Endothelial cell of umbilical vein (primary cell): ENCODE results near the gene SLC35F5. TPM values are rescaled to one million over a fixed set of nuclear protein-coding genes. Genes with fewer than 3 reads are reported as not detected.

Experiments used
- BruUV-seq: library from RNA; stranded (reverse); fragments of 400-500 nt; replicated peaks from 2 replicates; lab custom pipeline; 2021; lab: Mats Ljungman, UMichigan
- CTCF ChIA-PET: fragments of 300-600, 350-600 bp; sonication (Branson Sonifier 250); formaldehyde crosslinking; loops from one replicate; lab custom pipeline; 2021; ENCODE audit warnings: antibody characterized with exemption, inconsistent platforms; lab: Charles Lee
- POLR2A ChIA-PET: fragments of 300-600, 350-600 bp; sonication (Branson Sonifier 250); formaldehyde crosslinking; loops from one replicate; lab custom pipeline; 2021; ENCODE audit warnings: antibody characterized with exemption, inconsistent platforms; lab: Charles Lee
- DNase-seq: peaks from one replicate; pipeline ENCODE4 v3.0.0-alpha.2; 2011; ENCODE audit warnings: low read depth, low spot score
- FAIRE-seq: peaks from 2 replicates; lab custom pipeline; 2011; peaks lifted over from hg19 to GRCh38; lab: Jason Lieb, UNC
- H2AFZ ChIP-seq: 2 replicates; pipeline ENCODE4 v1.6.0; 2012; ENCODE audit warnings: low read depth, low read length, control low read depth, inconsistent platforms
- H3K27ac ChIP-seq: 2 replicates; pipeline ENCODE4 v1.5.1; 2011; ENCODE audit warnings: low read depth, mild to moderate bottlenecking, control low read depth, low read length, moderate library complexity; ENCODE audit not compliant: insufficient read depth
- H3K27me3 ChIP-seq, 2 experiments: 2 replicates each; pipeline versions ENCODE4 v1.6.0 to v1.6.1; 2011; ENCODE audit warnings: low read length in 2 of 2, mixed read lengths in 1 of 2; ENCODE audit not compliant: control insufficient read depth in 2 of 2, insufficient read depth in 2 of 2
- H3K36me3 ChIP-seq, 2 experiments: 2 replicates in 1 of 2; 3 replicates in 1 of 2; pipeline ENCODE4 v1.5.1; 2011; ENCODE audit warnings: low read length in 2 of 2, mild to moderate bottlenecking in 1 of 2, moderate library complexity in 1 of 2; ENCODE audit not compliant: control insufficient read depth in 2 of 2, insufficient read depth in 2 of 2; ENCODE audit errors: extremely low read depth in 1 of 2
- H3K4me1 ChIP-seq: 3 replicates; pipeline ENCODE4 v1.5.1; 2011; ENCODE audit warnings: mild to moderate bottlenecking, low read length; ENCODE audit not compliant: control insufficient read depth, insufficient read depth; ENCODE audit errors: extremely low read depth
- H3K4me2 ChIP-seq: 2 replicates; pipeline ENCODE4 v1.6.1; 2011; ENCODE audit warnings: low read length, control low read depth, mixed read lengths; ENCODE audit not compliant: insufficient read depth
- H3K4me3 ChIP-seq, 3 experiments: fragments of 200-600 bp in 1 of 3; sonication (generic), shearing (Covaris generic) in 1 of 3; replicated peaks in 1 of 3; 2 replicates each; pipeline ENCODE4 v1.5.1; 2011 to 2016; ENCODE audit warnings: control low read depth in 3 of 3, low read length in 3 of 3, mild to moderate bottlenecking in 2 of 3, inconsistent platforms in 1 of 3, low read depth in 1 of 3, moderate library complexity in 1 of 3; ENCODE audit not compliant: insufficient read depth in 1 of 3
- H3K79me2 ChIP-seq: 2 replicates; pipeline ENCODE4 v1.6.0; 2012; ENCODE audit warnings: low read length, inconsistent platforms; ENCODE audit not compliant: control insufficient read depth, insufficient read depth
- H3K9ac ChIP-seq: replicated peaks from 2 replicates; pipeline ENCODE3; 2011; ENCODE audit warnings: low read length, control low read depth; ENCODE audit not compliant: insufficient read depth; ENCODE audit errors: extremely low read depth
- H3K9me1 ChIP-seq: replicated peaks from 3 replicates; pipeline ENCODE4 v1.6.0; 2011; ENCODE audit warnings: mild to moderate bottlenecking, low read length; ENCODE audit not compliant: control insufficient read depth, insufficient read depth; ENCODE audit errors: extremely low read depth
- H3K9me3 ChIP-seq: replicated peaks from 2 replicates; pipeline ENCODE4 v1.5.1; 2012; ENCODE audit warnings: low read length, inconsistent platforms; ENCODE audit not compliant: control insufficient read depth, insufficient read depth
- H4K20me1 ChIP-seq: replicated peaks from 2 replicates; pipeline ENCODE3; 2011; ENCODE audit warnings: mild to moderate bottlenecking, low read length; ENCODE audit not compliant: control insufficient read depth, insufficient read depth; ENCODE audit errors: extremely low read depth
- EZH2 ChIP-seq: IDR thresholded peaks from 2 replicates; pipeline ENCODE4 v1.6.1; 2012; ENCODE audit warnings: borderline replicate concordance, low read depth, mild to moderate bottlenecking, moderate library complexity, low read length, inconsistent platforms; ENCODE audit not compliant: severe bottlenecking
- JUN ChIP-seq: IDR thresholded peaks from 2 replicates; pipeline ENCODE4 v1.6.1; 2011; ENCODE audit warnings: borderline replicate concordance, low read depth; ENCODE audit not compliant: insufficient read length, insufficient read depth
- MYC ChIP-seq: IDR thresholded peaks from one replicate; pipeline ENCODE4 v1.6.1; 2011; ENCODE audit warnings: mild to moderate bottlenecking, low read depth, low read length
- POLR2A ChIP-seq: IDR thresholded peaks from 2 replicates; pipeline ENCODE4 v1.6.1; 2012; ENCODE audit warnings: low read depth, mild to moderate bottlenecking, control low read depth, low read length
- POLR2AphosphoS5 ChIP-seq: IDR thresholded peaks from 2 replicates; pipeline ENCODE4 v1.6.1; 2012; ENCODE audit warnings: low read depth, mild to moderate bottlenecking, control low read depth, low read length, moderate library complexity; ENCODE audit not compliant: insufficient read depth
- dilution Hi-C: fragments of 300-500 bp; cut with MboI; formaldehyde crosslinking; loops from one replicate; pipeline ENCODE4 v1.15.0; 2019; ENCODE audit warnings: low sequenced_read_pairs; ENCODE audit not compliant: extremely low pct_ligation_motif_present
- intact Hi-C: fragments of 100-400 bp; cut with micrococcal nuclease; formaldehyde crosslinking; loops from one replicate; pipeline ENCODE4 v1.10.0; 2022
- polyA plus RNA-seq, 4 experiments: library from polyadenylated mRNA; depleted of rRNA in 3 of 4; stranded (reverse) in 3 of 4; unstranded in 1 of 4; fragments of >200 nt; gene quantifications; 2 replicates each; pipeline versions ENCODE4 v1.2.1 to v1.2.3, GENCODE V29; 2011 to 2012; ENCODE audit warnings: missing spikeins in 1 of 4
- total RNA-seq: library from RNA; stranded (reverse); gene quantifications from 2 replicates; pipeline ENCODE4 v1.2.3, GENCODE V29; 2021
- TF ChIP-seq, protein P1 (sequence below): IDR thresholded peaks from 2 replicates; pipeline ENCODE4 v1.6.1; 2011; ENCODE audit not compliant: insufficient read depth, insufficient read length
- TF ChIP-seq, protein P2 (sequence below), 2 donors: IDR thresholded peaks; 1 replicate in 1 of 2; 2 replicates in 1 of 2; pipeline ENCODE4 v1.5.1; 2011; ENCODE audit warnings: low read length in 2 of 2, mild to moderate bottlenecking in 2 of 2, moderate library complexity in 2 of 2, control low read depth in 1 of 2, inconsistent platforms in 1 of 2, low read depth in 1 of 2; ENCODE audit not compliant: insufficient read depth in 1 of 2; ENCODE audit errors: extremely low read depth in 1 of 2

Gene SLC35F5
- total and polyA plus RNA-seq, 2 donors (not counting 3 experiments of a cell fraction or from before 2014, with no cell fraction given) = 22.4 to 51.1 TPM

DNA sequence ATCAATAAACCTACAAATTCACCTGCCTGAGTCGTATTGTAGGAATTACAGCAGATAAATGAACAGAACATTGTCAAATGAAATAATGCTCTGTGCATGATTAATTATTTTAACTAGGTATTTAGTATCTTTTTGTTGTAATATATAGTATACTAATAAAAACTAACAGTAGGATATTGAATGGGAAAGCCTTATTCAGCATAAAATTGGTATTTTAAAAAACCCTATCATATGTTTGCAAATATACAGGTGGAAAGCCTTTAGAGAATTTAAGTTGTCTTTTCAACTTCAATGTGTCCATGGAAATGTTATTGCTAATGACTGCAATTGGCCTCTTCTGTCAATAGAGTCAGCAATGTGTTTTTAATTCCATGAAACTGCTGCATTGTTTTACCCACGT, 40.8 kb upstream of the SLC35F5 start:
- no peak for FAIRE-seq
- H3K27me3 ChIP-seq = peaks cover 3 to 10% of the 10 kb centered on the region in 2 experiments
- H2AFZ ChIP-seq = no peak overlapping the region
- ChIA-PET POLR2A (no interaction called here), CTCF (no interaction called here)
- H3K9me3 ChIP-seq = no peaks in the 10 kb centered on the region
- BruUV-seq = no TSS peak
- no peak overlapping the region for H3K9ac ChIP-seq
- H3K9me1 ChIP-seq = no peaks in the 10 kb centered on the region
- dilution Hi-C loops = no loop called here
- no peaks in the 10 kb centered on the region for H3K4me1 ChIP-seq
- H3K79me2 ChIP-seq = no peaks in the 10 kb centered on the region
- no peaks in the 10 kb centered on the region for H3K36me3 ChIP-seq
- no peaks in the 10 kb centered on the region for H4K20me1 ChIP-seq
- H3K4me2 ChIP-seq = no peak overlapping the region
- no peak for DNase-seq
- no peak overlapping the region for H3K27ac ChIP-seq
- no peak for TF ChIP-seq POLR2A
- intact Hi-C loops = no loop called here
- no peak overlapping the region for H3K4me3 ChIP-seq

DNA sequence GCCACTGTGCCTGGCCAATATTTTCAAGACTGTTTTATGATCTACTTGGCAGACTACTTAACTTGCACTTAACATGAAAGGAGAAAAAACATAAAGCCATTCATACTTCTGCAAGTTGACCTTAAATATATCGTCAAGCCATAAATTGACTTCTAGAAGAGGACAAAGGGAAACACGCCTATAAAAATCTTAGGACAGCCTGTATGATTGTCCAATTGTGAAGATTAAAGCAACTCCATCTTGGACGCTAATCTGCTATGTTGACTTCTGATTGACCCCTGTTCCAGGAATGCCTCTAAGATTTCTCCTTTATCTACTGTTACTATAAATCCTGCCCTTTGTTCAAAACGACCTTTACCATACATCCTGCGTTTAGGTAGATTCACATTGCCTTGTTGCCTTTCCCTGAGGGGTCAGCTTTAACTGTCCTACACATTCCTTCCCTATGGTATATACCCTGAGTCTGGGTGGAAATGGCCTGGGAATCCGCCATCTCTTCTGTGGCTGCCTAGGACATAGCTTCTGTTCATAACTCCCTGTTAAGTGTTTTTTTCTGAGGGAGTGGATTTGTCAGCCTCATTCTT, 40.2 kb upstream of the SLC35F5 start:
- CTCF ChIA-PET = no interaction called here
- BruUV-seq = no TSS peak

More for the DNA sequence above, 40.2 kb upstream of the SLC35F5 start:
- Histone ChIP-seq H3K4me3 (no peak overlapping the region), H3K27ac (no peak overlapping the region), H3K4me2 (no peak overlapping the region), H3K9me1 (no peaks in the 10 kb centered on the region), H4K20me1 (no peaks in the 10 kb centered on the region), H3K9me3 (no peaks in the 10 kb centered on the region), H2AFZ (no peak overlapping the region), H3K4me1 (no peaks in the 10 kb centered on the region), H3K36me3 (no peaks in the 10 kb centered on the region), H3K9ac (no peak overlapping the region), H3K27me3 (peaks cover 0 to 8% of the 10 kb centered on the region in 2 experiments), H3K79me2 (no peaks in the 10 kb centered on the region)
- no peak for DNase-seq
- POLR2A ChIA-PET = no interaction called here
- dilution Hi-C loops (no loop called here), intact Hi-C loops (no loop called here)
- FAIRE-seq = no peak
- no peak for TF ChIP-seq JUN
- no peak for TF ChIP-seq POLR2AphosphoS5
- TF ChIP-seq, protein P1, sequence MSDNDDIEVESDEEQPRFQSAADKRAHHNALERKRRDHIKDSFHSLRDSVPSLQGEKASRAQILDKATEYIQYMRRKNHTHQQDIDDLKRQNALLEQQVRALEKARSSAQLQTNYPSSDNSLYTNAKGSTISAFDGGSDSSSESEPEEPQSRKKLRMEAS = no peak
- no peak for TF ChIP-seq EZH2
- TF ChIP-seq MYC = no peak
- TF ChIP-seq, protein P2, sequence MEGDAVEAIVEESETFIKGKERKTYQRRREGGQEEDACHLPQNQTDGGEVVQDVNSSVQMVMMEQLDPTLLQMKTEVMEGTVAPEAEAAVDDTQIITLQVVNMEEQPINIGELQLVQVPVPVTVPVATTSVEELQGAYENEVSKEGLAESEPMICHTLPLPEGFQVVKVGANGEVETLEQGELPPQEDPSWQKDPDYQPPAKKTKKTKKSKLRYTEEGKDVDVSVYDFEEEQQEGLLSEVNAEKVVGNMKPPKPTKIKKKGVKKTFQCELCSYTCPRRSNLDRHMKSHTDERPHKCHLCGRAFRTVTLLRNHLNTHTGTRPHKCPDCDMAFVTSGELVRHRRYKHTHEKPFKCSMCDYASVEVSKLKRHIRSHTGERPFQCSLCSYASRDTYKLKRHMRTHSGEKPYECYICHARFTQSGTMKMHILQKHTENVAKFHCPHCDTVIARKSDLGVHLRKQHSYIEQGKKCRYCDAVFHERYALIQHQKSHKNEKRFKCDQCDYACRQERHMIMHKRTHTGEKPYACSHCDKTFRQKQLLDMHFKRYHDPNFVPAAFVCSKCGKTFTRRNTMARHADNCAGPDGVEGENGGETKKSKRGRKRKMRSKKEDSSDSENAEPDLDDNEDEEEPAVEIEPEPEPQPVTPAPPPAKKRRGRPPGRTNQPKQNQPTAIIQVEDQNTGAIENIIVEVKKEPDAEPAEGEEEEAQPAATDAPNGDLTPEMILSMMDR (IDR thresholded peaks at IDR 0.05; ENCODE audit: extremely low read depth in 1 of 2, insufficient read depth in 1 of 2, low read depth in 1 of 2, low read length in 2 of 2) = no peak
